Measurements from ENCODE around the gene SMS.

- TF ChIP-seq CTCF (conservative IDR thresholded peaks at IDR 0.05; ENCODE audit: low read depth, low read length) = no peak
- TF ChIP-seq POLR2A (IDR thresholded peaks at IDR 0.05; ENCODE audit: low read depth, low read length) = no peak
These were observed 9.2 kb downstream of the SMS start for GRCh38 chrX:21949689-21950088.
